ENCODE measurements around the gene MRPS18A.

MRPS18A gene

GRCh38 chr6:43687079-43687436 lies 533 bp downstream of the MRPS18A start:
- in situ Hi-C loops (cut with MboI; ENCODE audit: low pct_unique_long_range_greater_than_20kb, low sequenced_read_pairs, unreplicated experiment), result no loop called here
- DNase-seq (ENCODE audit: low spot score), result no peak
- TF ChIP-seq CTCF (IDR thresholded peaks at IDR 0.05; ENCODE audit: extremely low read depth, insufficient read depth, missing control alignments), result no peak

- no peak for TF ChIP-seq CTCF (IDR thresholded peaks at IDR 0.05; ENCODE audit: extremely low read depth, insufficient read depth, missing control alignments)
- peak; percentile 52 for DNase-seq (ENCODE audit: low spot score)
- in situ Hi-C loops (cut with MboI; ENCODE audit: low pct_unique_long_range_greater_than_20kb, low sequenced_read_pairs, unreplicated experiment), result no loop called here
Measured at GRCh38 chr6:43683708-43684455, 3.7 kb downstream of the MRPS18A start.

- in situ Hi-C loops (cut with MboI; ENCODE audit: low pct_unique_long_range_greater_than_20kb, low sequenced_read_pairs, unreplicated experiment), result no loop called here
- DNase-seq (ENCODE audit: low spot score), result no peak
- no peak for TF ChIP-seq CTCF (IDR thresholded peaks at IDR 0.05; ENCODE audit: extremely low read depth, insufficient read depth, missing control alignments)
Measured at GRCh38 chr6:43682724-43683429, 4.7 kb downstream of the MRPS18A start.

GRCh38 chr6:43681303-43681702 lies 6.3 kb downstream of the MRPS18A start:
- DNase-seq (ENCODE audit: low spot score), result no peak
- in situ Hi-C loops (cut with MboI; ENCODE audit: low pct_unique_long_range_greater_than_20kb, low sequenced_read_pairs, unreplicated experiment), result no loop called here

GRCh38 chr6:43680308-43681200 lies 7.0 kb downstream of the MRPS18A start:
- in situ Hi-C loops (cut with MboI; ENCODE audit: low pct_unique_long_range_greater_than_20kb, low sequenced_read_pairs, unreplicated experiment), result no loop called here
- DNase-seq (ENCODE audit: low spot score), result no peak
- no peak for TF ChIP-seq CTCF (IDR thresholded peaks at IDR 0.05; ENCODE audit: extremely low read depth, insufficient read depth, missing control alignments)

More at GRCh38 chr6:43681303-43681702, 6.3 kb downstream of the MRPS18A start:
- TF ChIP-seq CTCF (IDR thresholded peaks at IDR 0.05; ENCODE audit: extremely low read depth, insufficient read depth, missing control alignments), result no peak

DNA sequence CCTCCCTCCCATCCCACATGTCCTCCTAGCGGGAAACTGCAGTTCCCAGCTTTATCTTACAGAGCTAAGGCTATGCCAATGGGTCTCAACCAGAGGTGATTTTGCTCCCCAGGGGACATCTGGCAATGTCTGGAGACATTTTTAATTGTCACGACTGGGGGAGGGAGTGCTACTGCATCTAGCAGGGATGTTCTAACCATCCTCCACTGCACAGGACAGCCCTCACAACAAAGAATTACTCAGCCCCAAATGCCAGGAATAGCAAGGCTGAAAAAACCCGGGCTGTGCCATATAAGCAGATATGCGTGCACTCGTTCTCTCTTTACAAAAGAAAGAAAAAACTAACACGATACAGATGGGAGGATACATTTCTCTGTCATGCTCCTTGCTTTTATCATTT lies 8.5 kb downstream of the MRPS18A start:
- in situ Hi-C loops (cut with MboI; ENCODE audit: low pct_unique_long_range_greater_than_20kb, low sequenced_read_pairs, unreplicated experiment), result no loop called here
- DNase-seq (ENCODE audit: low spot score), result no peak
- TF ChIP-seq CTCF (IDR thresholded peaks at IDR 0.05; ENCODE audit: extremely low read depth, insufficient read depth, missing control alignments), result no peak
